Mesenchymal stem cell (in vitro differentiated cells and primary cell): ENCODE data around the gene BRIP1.

ENCODE experiments used
- DNase-seq: peaks from one replicate; pipeline ENCODE4 v3.0.0-alpha.2; 2013
- H2AFZ ChIP-seq: one replicate; pipeline ENCODE4 v1.6.1; 2013; ENCODE audit warnings: low read depth, mild to moderate bottlenecking, control low read depth, inconsistent platforms, low read length, moderate library complexity
- H2AK5ac ChIP-seq: 2 replicates; pipeline ENCODE4 v1.6.1; 2013; ENCODE audit warnings: low read length, moderate library complexity, mild to moderate bottlenecking, inconsistent platforms; ENCODE audit not compliant: severe bottlenecking
- H2BK120ac ChIP-seq: one replicate; pipeline ENCODE4 v1.6.1; 2013; ENCODE audit warnings: low read depth, mild to moderate bottlenecking, inconsistent platforms, low read length, moderate library complexity
- H2BK12ac ChIP-seq, 2 experiments: one replicate each; pipeline ENCODE4 v1.6.1; 2013; ENCODE audit warnings: inconsistent platforms in 2 of 2, low read length in 2 of 2, mild to moderate bottlenecking in 2 of 2, moderate library complexity in 2 of 2, control low read depth in 1 of 2
- H2BK15ac ChIP-seq: one replicate; pipeline ENCODE4 v1.6.1; 2013; ENCODE audit warnings: mild to moderate bottlenecking, low read depth, inconsistent platforms; ENCODE audit not compliant: poor library complexity, severe bottlenecking
- H2BK5ac ChIP-seq: 2 replicates; pipeline ENCODE4 v1.6.1; 2013; ENCODE audit warnings: low read depth, mild to moderate bottlenecking, low read length, control low read depth, inconsistent platforms; ENCODE audit not compliant: poor library complexity, severe bottlenecking
- H3K14ac ChIP-seq, 2 experiments: one replicate each; pipeline ENCODE4 v1.6.1; 2013; ENCODE audit warnings: inconsistent platforms in 2 of 2, low read length in 2 of 2, control low read depth in 1 of 2, mild to moderate bottlenecking in 1 of 2, moderate library complexity in 1 of 2
- H3K18ac ChIP-seq, 2 experiments: one replicate each; pipeline ENCODE4 v1.6.1; 2013; ENCODE audit warnings: inconsistent platforms in 2 of 2, low read length in 2 of 2, control low read depth in 1 of 2, low read depth in 1 of 2, mild to moderate bottlenecking in 1 of 2
- H3K23ac ChIP-seq, 2 experiments: one replicate each; pipeline ENCODE4 v1.6.1; 2013; ENCODE audit warnings: inconsistent platforms in 2 of 2, low read length in 2 of 2, mild to moderate bottlenecking in 2 of 2, moderate library complexity in 2 of 2, control low read depth in 1 of 2
- H3K27ac ChIP-seq: 2 replicates; pipeline ENCODE4 v1.5.1; 2013; ENCODE audit warnings: mild to moderate bottlenecking, moderate library complexity, low read length, control low read depth, inconsistent platforms; ENCODE audit not compliant: poor library complexity, severe bottlenecking
- H3K27me3 ChIP-seq, 2 experiments: 2 replicates each; pipeline versions ENCODE4 v1.6.1 to v1.7.0; 2013; ENCODE audit warnings: low read length in 2 of 2, mild to moderate bottlenecking in 2 of 2, moderate library complexity in 2 of 2, control low read depth in 1 of 2, inconsistent platforms in 1 of 2; ENCODE audit not compliant: control insufficient read depth in 1 of 2, insufficient read depth in 1 of 2
- H3K36me3 ChIP-seq, 2 experiments: 2 replicates each; pipeline versions ENCODE4 v1.6.1 to v1.7.0; 2013; ENCODE audit warnings: low read length in 2 of 2, control low read depth in 1 of 2, inconsistent platforms in 1 of 2, low read depth in 1 of 2, mild to moderate bottlenecking in 1 of 2; ENCODE audit not compliant: insufficient read depth in 2 of 2, control insufficient read depth in 1 of 2
- H3K4ac ChIP-seq, 2 experiments: one replicate each; pipeline ENCODE4 v1.6.1; 2013; ENCODE audit warnings: inconsistent platforms in 2 of 2, low read length in 2 of 2, mild to moderate bottlenecking in 2 of 2, moderate library complexity in 2 of 2, control low read depth in 1 of 2, low read depth in 1 of 2
- H3K4me1 ChIP-seq: 2 replicates; pipeline ENCODE4 v1.6.1; 2013; ENCODE audit warnings: low read depth, low read length, control low read depth; ENCODE audit not compliant: control insufficient read depth, insufficient read depth
- H3K4me2 ChIP-seq: 2 replicates; pipeline ENCODE4 v1.6.1; 2013; ENCODE audit warnings: low read length, mild to moderate bottlenecking, inconsistent platforms; ENCODE audit not compliant: poor library complexity, severe bottlenecking
- H3K4me3 ChIP-seq, 2 experiments: 2 replicates each; pipeline versions ENCODE4 v1.5.1 to v1.7.0; 2013; ENCODE audit warnings: low read length in 2 of 2, mild to moderate bottlenecking in 2 of 2, control low read depth in 1 of 2, low read depth in 1 of 2; ENCODE audit not compliant: insufficient read depth in 1 of 2
- H3K79me1 ChIP-seq: replicated peaks from 2 replicates; pipeline ENCODE4 v1.6.1; 2013; ENCODE audit warnings: mild to moderate bottlenecking, control low read depth, low read length, inconsistent platforms; ENCODE audit not compliant: poor library complexity, severe bottlenecking
- H3K9ac ChIP-seq: 2 replicates; pipeline ENCODE4 v1.7.0; 2013; ENCODE audit warnings: mild to moderate bottlenecking, low read length, moderate library complexity
- H3K9me3 ChIP-seq: 2 replicates; pipeline ENCODE4 v1.7.0; 2013; ENCODE audit warnings: mild to moderate bottlenecking, low read length; ENCODE audit not compliant: control insufficient read depth
- H4K8ac ChIP-seq: one replicate; pipeline ENCODE4 v1.6.1; 2013; ENCODE audit warnings: inconsistent platforms, mild to moderate bottlenecking, low read length, moderate library complexity
- H4K91ac ChIP-seq: one replicate; pipeline ENCODE4 v1.6.1; 2013; ENCODE audit warnings: mild to moderate bottlenecking, low read length, inconsistent platforms
- WGBS: methylation state at CpG from one replicate; pipeline ENCODE4 v1.1.7; 2013; ENCODE audit warnings: mixed read lengths; 5-methylcytosine and 5-hydroxymethylcytosine counted together

Gene BRIP1

DNA sequence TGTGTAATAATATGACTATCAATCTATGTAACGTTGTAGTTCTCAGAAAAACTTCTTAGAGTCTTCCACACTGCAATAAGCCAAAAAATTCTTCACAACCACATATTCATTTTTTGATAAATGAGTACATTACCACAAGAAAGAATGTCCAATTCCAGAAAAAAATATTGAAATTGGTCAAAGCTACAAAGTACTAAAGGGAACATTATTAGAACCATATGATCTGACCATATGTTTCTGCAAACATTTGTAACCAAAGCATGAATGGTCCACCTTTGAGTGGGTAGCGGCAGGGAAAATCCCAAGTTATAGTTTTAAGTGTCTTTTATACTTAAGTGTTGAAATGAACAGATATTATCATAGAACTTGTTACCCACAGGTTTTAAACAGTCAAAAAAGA, 200.6 kb downstream of the BRIP1 start:
- no peak overlapping the region for H2BK120ac ChIP-seq
- no peak for DNase-seq
- no peak overlapping the region for H3K14ac ChIP-seq
- H3K4me2 ChIP-seq = no peak overlapping the region
- no CpG with 5 or more reads among the region's 2 CpGs for WGBS
- no peaks in the 10 kb centered on the region for H3K4me1 ChIP-seq
- H3K18ac ChIP-seq = no peak overlapping the region
- no peak overlapping the region for H2BK5ac ChIP-seq
- H2AFZ ChIP-seq = no peak overlapping the region
- no peak overlapping the region for H2AK5ac ChIP-seq
- H3K27me3 ChIP-seq = peaks cover 0 to 6% of the 10 kb centered on the region in 2 experiments
- no peak overlapping the region for H3K4me3 ChIP-seq
- no peak overlapping the region for H3K9ac ChIP-seq
- no peak overlapping the region for H3K27ac ChIP-seq
- no peak overlapping the region for H2BK15ac ChIP-seq
- H3K4ac ChIP-seq = no peak overlapping the region
- no peaks in the 10 kb centered on the region for H3K9me3 ChIP-seq
- H4K91ac ChIP-seq = no peak overlapping the region
- no peaks in the 10 kb centered on the region for H3K36me3 ChIP-seq
- H3K23ac ChIP-seq = no peak overlapping the region
- no peak overlapping the region for H4K8ac ChIP-seq
- no peaks in the 10 kb centered on the region for H3K79me1 ChIP-seq
- no peak overlapping the region for H2BK12ac ChIP-seq

- Histone ChIP-seq H2AFZ (no peak overlapping the region), H4K91ac (no peak overlapping the region), H3K4me1 (no peaks in the 10 kb centered on the region), H3K14ac (no peak overlapping the region), H2BK120ac (no peak overlapping the region), H4K8ac (no peak overlapping the region), H3K9ac (no peak overlapping the region), H3K4ac (no peak overlapping the region), H2BK15ac (no peak overlapping the region), H3K36me3 (no peaks in the 10 kb centered on the region), H3K23ac (no peak overlapping the region), H3K27me3 (peaks cover 0 to 6% of the 10 kb centered on the region in 2 experiments), H3K79me1 (no peaks in the 10 kb centered on the region), H3K4me3 (no peak overlapping the region), H3K27ac (no peak overlapping the region), H3K18ac (no peak overlapping the region), H3K9me3 (no peaks in the 10 kb centered on the region), H2AK5ac (no peak overlapping the region), H2BK12ac (no peak overlapping the region), H3K4me2 (no peak overlapping the region), H2BK5ac (no peak overlapping the region)
- 88% methylated on average over 5 of the region's 5 CpGs for WGBS
- no peak for DNase-seq
Observed at GRCh38 chr17:61662186-61662585, 201.1 kb downstream of the BRIP1 start.

DNA sequence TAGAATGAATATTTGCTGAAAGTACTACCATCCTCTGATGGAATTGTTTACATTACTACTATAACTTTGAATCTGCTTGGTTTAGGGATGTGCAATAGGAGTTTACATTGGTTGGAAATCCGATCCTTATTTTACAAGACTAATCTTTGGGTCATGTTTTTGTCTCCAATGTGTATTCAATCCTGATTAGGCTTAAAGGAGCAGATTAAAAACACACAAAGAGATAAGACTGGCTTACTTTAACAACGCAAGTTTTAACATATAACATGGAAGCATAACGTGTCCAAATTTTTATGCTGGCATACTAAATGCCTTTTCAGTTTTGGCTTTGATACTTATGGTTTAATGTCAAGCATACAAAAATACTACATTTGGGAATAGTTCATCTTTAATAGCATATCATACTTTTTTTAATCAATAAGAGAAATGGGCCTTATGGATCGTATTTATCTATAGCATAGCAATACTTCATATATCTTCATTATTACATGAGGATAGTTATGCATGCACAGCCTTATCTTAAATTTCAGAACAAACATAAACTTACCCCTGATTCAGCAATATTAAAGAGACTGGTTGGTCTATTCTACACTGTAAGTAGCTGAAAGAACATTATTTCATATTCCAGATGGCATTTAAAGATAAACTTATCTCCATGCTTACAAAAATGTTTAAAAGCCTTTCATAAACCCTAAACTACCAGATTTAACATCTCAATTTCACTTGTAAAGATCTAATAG, 202.4 kb downstream of the BRIP1 start:
- H3K23ac ChIP-seq = no peak overlapping the region
- H4K91ac ChIP-seq = no peak overlapping the region
- H2BK15ac ChIP-seq = no peak overlapping the region
- H3K9me3 ChIP-seq = no peaks in the 10 kb centered on the region
- H3K4me1 ChIP-seq = no peaks in the 10 kb centered on the region
- no peak for DNase-seq
- no peak overlapping the region for H3K9ac ChIP-seq
- H2BK120ac ChIP-seq = no peak overlapping the region
- no peak overlapping the region for H2BK5ac ChIP-seq
- no peak overlapping the region for H2AK5ac ChIP-seq
- no peak overlapping the region for H2AFZ ChIP-seq
- no peak overlapping the region for H3K4me2 ChIP-seq
- no CpG with 5 or more reads among the region's 4 CpGs for WGBS
- H3K14ac ChIP-seq = no peak overlapping the region
- no peaks in the 10 kb centered on the region for H3K79me1 ChIP-seq
- no peak overlapping the region for H3K27ac ChIP-seq
- no peak overlapping the region for H2BK12ac ChIP-seq
- peaks cover 0 to 6% of the 10 kb centered on the region in 2 experiments for H3K27me3 ChIP-seq
- H3K36me3 ChIP-seq = no peaks in the 10 kb centered on the region
- H3K4ac ChIP-seq = no peak overlapping the region
- H3K4me3 ChIP-seq = no peak overlapping the region
- no peak overlapping the region for H4K8ac ChIP-seq
- H3K18ac ChIP-seq = no peak overlapping the region

DNA sequence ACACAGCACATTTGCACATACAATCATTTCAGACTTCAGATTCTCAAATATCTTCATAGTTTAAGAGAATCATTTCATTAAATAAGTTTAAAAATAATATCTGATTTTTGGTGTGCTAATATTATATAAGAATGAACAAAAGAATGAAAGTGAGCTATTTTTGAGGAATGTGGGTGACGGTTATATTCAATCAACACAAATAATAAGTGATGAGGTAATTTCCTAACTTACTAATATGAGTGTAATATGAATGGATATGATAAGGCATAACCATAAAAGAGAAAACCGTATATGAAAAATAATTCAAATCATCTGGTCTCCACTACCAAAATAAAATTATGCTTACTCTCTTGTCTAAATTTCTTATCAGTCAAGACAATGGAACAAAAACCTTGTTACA, 203.9 kb downstream of the BRIP1 start:
- no peak overlapping the region for H2AK5ac ChIP-seq
- H3K36me3 ChIP-seq = no peaks in the 10 kb centered on the region
- H3K23ac ChIP-seq = no peak overlapping the region
- no peaks in the 10 kb centered on the region for H3K79me1 ChIP-seq
- H3K18ac ChIP-seq = no peak overlapping the region
- H2BK15ac ChIP-seq = no peak overlapping the region
- no peak overlapping the region for H2BK120ac ChIP-seq
- H3K9me3 ChIP-seq = peaks cover 4% of the 10 kb centered on the region
- H3K4ac ChIP-seq = no peak overlapping the region
- H3K14ac ChIP-seq = no peak overlapping the region
- no peak overlapping the region for H4K8ac ChIP-seq
- DNase-seq = no peak
- no peak overlapping the region for H3K4me2 ChIP-seq
- H3K27me3 ChIP-seq = peaks cover 0 to 6% of the 10 kb centered on the region in 2 experiments
- H2BK12ac ChIP-seq = no peak overlapping the region
- no peak overlapping the region for H2BK5ac ChIP-seq
- no CpG with 5 or more reads among the region's 2 CpGs for whole genome bisulfite sequencing
- H3K4me3 ChIP-seq = no peak overlapping the region
- no peak overlapping the region for H3K9ac ChIP-seq
- no peaks in the 10 kb centered on the region for H3K4me1 ChIP-seq
- no peak overlapping the region for H2AFZ ChIP-seq
- no peak overlapping the region for H4K91ac ChIP-seq
- H3K27ac ChIP-seq = no peak overlapping the region
